Stomach (tissue), 9 donors: ENCODE results near the gene DIS3L2. TPM values are rescaled to one million over a fixed set of nuclear protein-coding genes. Genes with fewer than 3 reads are reported as not detected.
A peak's percentile ranks its signal among the peaks of the same experiment; 100 is the strongest.

Source experiments
- DNase-seq, 2 donors: peaks; one replicate each; pipeline versions ENCODE4 v3.0.0 to v3.0.0-alpha.2; 2013 to 2019
- H3K27ac ChIP-seq, 5 donors: fragments of 200-600 bp in 4 of 5; sonication (generic) in 4 of 5; one replicate each; pipeline ENCODE4 v1.5.1; 2013 to 2019; ENCODE audit warnings: mild to moderate bottlenecking in 1 of 5, moderate library complexity in 1 of 5
- H3K27me3 ChIP-seq, 3 donors: fragments of 200-600 bp; sonication (generic); one replicate each; pipeline ENCODE4 v1.5.1; 2017 to 2019; ENCODE audit warnings: mixed run types in 1 of 3
- H3K36me3 ChIP-seq, 4 donors: fragments of 200-600 bp; sonication (generic); 1 replicate in 3 of 4; 2 replicates in 1 of 4; pipeline ENCODE4 v1.5.1; 2016 to 2019
- H3K4me1 ChIP-seq, 4 donors: fragments of 200-600 bp; sonication (generic); one replicate each; pipeline ENCODE4 v1.5.1; 2016 to 2019
- H3K4me3 ChIP-seq, 4 donors: fragments of 200-600 bp; sonication (generic) in 3 of 4; one replicate each; pipeline ENCODE4 v1.5.1; 2016 to 2019; ENCODE audit warnings: mild to moderate bottlenecking in 1 of 4
- H3K9me3 ChIP-seq, 4 donors: fragments of 200-600 bp; sonication (generic); one replicate each; pipeline ENCODE4 v1.5.1; 2016 to 2019
- CTCF ChIP-seq, 7 experiments: fragments of 450-650 bp in 4 of 7; fragments of 200-600 bp in 3 of 7; sonication (generic) in 3 of 7; IDR thresholded peaks; one replicate each; pipeline ENCODE4 v1.5.1; 2016 to 2019; ENCODE audit warnings: antibody characterized with exemption in 7 of 7, control low read depth in 2 of 7, mild to moderate bottlenecking in 1 of 7
- EP300 ChIP-seq: sonication (generic); formaldehyde crosslinking; IDR thresholded peaks from one replicate; pipeline ENCODE4 v1.6.1; 2017; ENCODE audit warnings: antibody characterized with exemption
- POLR2A ChIP-seq, 4 donors: fragments of 450-650 bp; IDR thresholded peaks; one replicate each; pipeline ENCODE4 v1.6.1; 2016; ENCODE audit warnings: antibody characterized with exemption in 4 of 4, control low read depth in 2 of 4, mild to moderate bottlenecking in 1 of 4, moderate library complexity in 1 of 4
- POLR2AphosphoS5 ChIP-seq, 3 donors: sonication (generic); formaldehyde crosslinking; IDR thresholded peaks; one replicate each; pipeline ENCODE4 v1.6.1; 2016; ENCODE audit warnings: antibody characterized with exemption in 3 of 3
- WGBS, 5 donors: extraction: QIAGEN DNeasy Blood & Tissue Kit in 3 of 5; methylation state at CpG; one replicate each; pipeline versions ENCODE4 v1.1.5 to v1.1.7; 2013 to 2018; 5-methylcytosine and 5-hydroxymethylcytosine counted together
- intact Hi-C: fragments of 100-400 bp; cut with DNase I; formaldehyde crosslinking; loops from one replicate; pipeline ENCODE4 v1.15.1; 2023; ENCODE audit warnings: low total_unique reads
- polyA plus RNA-seq, 3 donors: library from polyadenylated mRNA; stranded (reverse); fragments of 200-250 nt; gene quantifications; one replicate each; pipeline ENCODE4 v1.2.3, GENCODE V29; 2013
- total RNA-seq, 5 donors: library from RNA; depleted of rRNA; stranded (reverse); fragments of >200 nt; gene quantifications; one replicate each; pipeline versions ENCODE4 v1.1.0 to v1.2.3, GENCODE V29; 2014 to 2016
- donor health status: healthy with polysubstance abuse.
- donor health status: Bipolar disorder and iron deficiency.
- donor health status: healthy.

The DIS3L2 gene
- total and polyA plus RNA-seq, 8 donors, result 10.4 to 124 (median 26.8) TPM

GRCh38 chr2:232235716-232236115 is 274.2 kb downstream of the DIS3L2 start:
- Histone ChIP-seq H3K4me3 (no peak overlapping the region), H3K27me3 (no peaks in the 10 kb centered on the region), H3K27ac (no peak overlapping the region), H3K36me3 (peaks cover 12 to 25% (median 23%) of the 10 kb centered on the region in 4 donors), H3K9me3 (no peaks in the 10 kb centered on the region), H3K4me1 (peaks cover 0 to 32% (median 13%) of the 10 kb centered on the region in 4 donors)
- intact Hi-C loops, result no loop called here
- no peak for TF ChIP-seq POLR2AphosphoS5 (IDR thresholded peaks at IDR 0.05)
- TF ChIP-seq POLR2A (IDR thresholded peaks at IDR 0.05), result no peak
- DNase-seq, result peak in 1 of 2 donors; percentile 29
- 47 to 64% (median 61%) methylated on average over 5 of the region's 5 CpGs for WGBS, 5 donors

- no peak for TF ChIP-seq POLR2A (IDR thresholded peaks at IDR 0.05)
- TF ChIP-seq CTCF (IDR thresholded peaks at IDR 0.05), result no peak
- Histone ChIP-seq H3K9me3 (no peaks in the 10 kb centered on the region), H3K36me3 (peaks cover 15 to 30% (median 28%) of the 10 kb centered on the region in 4 donors), H3K4me3 (no peak overlapping the region), H3K27me3 (no peaks in the 10 kb centered on the region), H3K4me1 (peaks cover 0 to 32% (median 13%) of the 10 kb centered on the region in 4 donors), H3K27ac (no peak overlapping the region)
- intact Hi-C loops, result no loop called here
- no peak for DNase-seq
Observed at GRCh38 chr2:232236200-232236599, 274.7 kb downstream of the DIS3L2 start.

- no peaks in the 10 kb centered on the region for H3K27me3 ChIP-seq
- intact Hi-C loops, result no loop called here
- DNase-seq, result no peak
- peaks cover 15 to 34% (median 29%) of the 10 kb centered on the region in 4 donors for H3K36me3 ChIP-seq
- H3K9me3 ChIP-seq, result no peaks in the 10 kb centered on the region
- H3K4me1 ChIP-seq, result peaks cover 0 to 32% (median 13%) of the 10 kb centered on the region in 4 donors
- no peak overlapping the region for H3K27ac ChIP-seq
- TF ChIP-seq POLR2AphosphoS5 (IDR thresholded peaks at IDR 0.05), result no peak
- TF ChIP-seq EP300, result no peak
- no peak overlapping the region for H3K4me3 ChIP-seq
- 80 to 89% (median 86%) methylated on average over 5 of the region's 5 CpGs for WGBS, 5 donors
Observed at GRCh38 chr2:232237464-232237863, 276.0 kb downstream of the DIS3L2 start.

- H3K4me1 ChIP-seq, result peaks cover 0 to 32% (median 13%) of the 10 kb centered on the region in 4 donors
- H3K36me3 ChIP-seq, result peaks cover 15 to 34% (median 29%) of the 10 kb centered on the region in 4 donors
- 81 to 92% (median 85%) methylated on average over 2 of the region's 2 CpGs for WGBS, 5 donors
- no peak for TF ChIP-seq POLR2A (IDR thresholded peaks at IDR 0.05)
- TF ChIP-seq EP300, result no peak
- TF ChIP-seq CTCF (IDR thresholded peaks at IDR 0.05), result no peak
- TF ChIP-seq POLR2AphosphoS5 (IDR thresholded peaks at IDR 0.05), result no peak
- intact Hi-C loops, result no loop called here
- H3K27ac ChIP-seq, result no peak overlapping the region
- no peak for DNase-seq
- H3K4me3 ChIP-seq, result no peak overlapping the region
- no peaks in the 10 kb centered on the region for H3K27me3 ChIP-seq
- H3K9me3 ChIP-seq, result no peaks in the 10 kb centered on the region
Observed at GRCh38 chr2:232238108-232238507, 276.6 kb downstream of the DIS3L2 start.

- no peaks in the 10 kb centered on the region for H3K27me3 ChIP-seq
- H3K4me1 ChIP-seq, result peaks cover 0 to 32% (median 13%) of the 10 kb centered on the region in 4 donors
- H3K36me3 ChIP-seq, result peaks cover 15 to 34% (median 29%) of the 10 kb centered on the region in 4 donors
- WGBS, 5 donors, result 86 to 94% (median 93%) methylated on average over 6 of the region's 6 CpGs
- intact Hi-C loops, result no loop called here
- no peaks in the 10 kb centered on the region for H3K9me3 ChIP-seq
- TF ChIP-seq POLR2AphosphoS5 (IDR thresholded peaks at IDR 0.05), result no peak
- no peak for TF ChIP-seq CTCF (IDR thresholded peaks at IDR 0.05)
- no peak for TF ChIP-seq POLR2A (IDR thresholded peaks at IDR 0.05)
- TF ChIP-seq EP300, result no peak
- no peak overlapping the region for H3K4me3 ChIP-seq
- no peak overlapping the region for H3K27ac ChIP-seq
- no peak for DNase-seq
Observed at GRCh38 chr2:232238596-232238995, 277.1 kb downstream of the DIS3L2 start.
